ENCODE measurements around the gene OR11G2.
"Not testable (repeated sequence)": the region's sequence is repeated elsewhere in the genome, so short reads cannot be mapped to it uniquely, and the experiment has no call there.

Gene OR11G2

DNA sequence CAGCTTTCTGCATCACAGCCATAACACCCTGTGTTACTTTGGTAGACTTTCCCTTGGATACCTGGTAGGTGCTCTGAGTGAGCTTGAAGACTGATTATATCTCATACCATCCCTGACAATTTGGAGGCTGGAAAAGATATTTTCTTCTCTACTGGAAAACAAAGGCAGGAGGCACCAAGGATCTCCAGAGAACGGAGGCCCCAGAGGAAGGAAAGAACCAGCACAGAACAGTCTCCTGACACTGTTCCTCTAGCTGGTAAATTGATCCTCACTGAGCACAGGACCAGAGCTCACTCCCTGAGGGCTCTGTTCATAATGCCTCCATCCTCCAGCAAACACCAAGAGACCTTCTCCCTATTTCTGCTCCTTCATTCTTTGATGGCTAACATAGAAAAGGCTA, at the start of gene OR11G2:
OR11G2 (plus strand) TSS at position 301 of the 400 bp plus-strand sequence. CDS start 6,542 bp downstream, outside the sequence.
- no peak for DNase-seq

GRCh38 chr14:20143911-20144310, 46.8 kb upstream of the OR11G2 start:
- peak; percentile 10 for DNase-seq

DNA sequence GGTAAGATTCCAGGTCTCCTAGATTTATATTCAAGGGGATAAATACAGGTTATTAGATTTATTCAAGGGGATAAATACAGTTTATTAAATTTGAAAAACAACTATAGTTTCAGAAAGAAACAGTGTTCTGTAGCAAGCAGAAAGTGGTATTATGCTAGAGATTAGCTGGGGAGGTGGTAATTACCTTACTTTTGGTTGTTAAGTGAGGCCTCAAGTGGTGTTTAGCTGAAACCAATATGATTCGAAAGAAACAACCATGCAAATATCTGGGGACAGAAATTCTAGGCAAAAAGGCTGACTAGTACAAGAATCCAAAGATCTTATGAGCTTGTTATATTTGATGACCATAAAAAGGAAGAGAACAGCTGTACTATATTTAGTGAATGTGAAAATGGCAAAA, 45.9 kb upstream of the OR11G2 start:
- no peak for DNase-seq

DNA sequence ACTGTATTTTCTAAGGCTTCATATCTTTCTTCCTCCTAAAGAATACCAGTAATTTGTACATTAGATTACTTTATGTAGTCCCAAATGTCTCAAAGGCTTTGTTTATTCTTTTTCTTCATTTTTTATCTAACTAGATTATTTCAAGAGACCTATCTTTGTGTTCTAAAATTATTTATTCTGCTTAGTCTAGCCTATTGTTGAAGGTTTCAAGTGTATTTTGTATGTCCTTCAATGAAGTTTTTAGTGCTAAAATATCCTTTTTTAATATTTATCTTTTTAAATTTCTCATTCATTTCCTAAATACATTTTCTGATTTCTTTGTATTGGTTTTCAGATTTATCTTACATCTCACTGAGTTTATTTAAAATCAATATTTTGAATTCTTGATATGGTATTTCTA, 26.2 kb upstream of the OR11G2 start:
- DNase-seq = no peak

GRCh38 chr14:20167091-20167490, 23.6 kb upstream of the OR11G2 start:
- no peak for DNase-seq

DNA sequence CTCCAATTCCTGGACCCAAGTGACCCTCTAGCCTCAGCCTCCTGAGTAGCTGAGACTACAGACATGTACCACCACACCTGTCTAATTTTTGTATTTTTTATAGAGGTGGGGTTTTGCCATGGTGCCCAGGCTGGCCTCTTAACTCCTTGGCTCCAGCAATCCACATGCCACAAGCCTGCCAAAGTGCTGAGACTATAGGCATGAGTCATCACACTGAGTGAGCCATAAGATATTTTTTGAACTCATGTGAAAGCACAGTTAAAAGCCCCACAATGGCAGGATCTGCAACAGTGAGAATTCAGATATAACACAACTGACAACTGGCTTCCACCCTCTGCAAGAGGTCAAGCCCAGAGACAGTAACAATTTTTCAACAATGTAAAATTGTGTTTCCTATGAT, 20.8 kb upstream of the OR11G2 start:
- DNase-seq = peak; percentile 12

- not testable (repeated sequence) for DNase-seq
These were observed 16.5 kb upstream of the OR11G2 start for GRCh38 chr14:20174205-20174604.

GRCh38 chr14:20176330-20176729, 14.4 kb upstream of the OR11G2 start:
- DNase-seq = no peak

DNA sequence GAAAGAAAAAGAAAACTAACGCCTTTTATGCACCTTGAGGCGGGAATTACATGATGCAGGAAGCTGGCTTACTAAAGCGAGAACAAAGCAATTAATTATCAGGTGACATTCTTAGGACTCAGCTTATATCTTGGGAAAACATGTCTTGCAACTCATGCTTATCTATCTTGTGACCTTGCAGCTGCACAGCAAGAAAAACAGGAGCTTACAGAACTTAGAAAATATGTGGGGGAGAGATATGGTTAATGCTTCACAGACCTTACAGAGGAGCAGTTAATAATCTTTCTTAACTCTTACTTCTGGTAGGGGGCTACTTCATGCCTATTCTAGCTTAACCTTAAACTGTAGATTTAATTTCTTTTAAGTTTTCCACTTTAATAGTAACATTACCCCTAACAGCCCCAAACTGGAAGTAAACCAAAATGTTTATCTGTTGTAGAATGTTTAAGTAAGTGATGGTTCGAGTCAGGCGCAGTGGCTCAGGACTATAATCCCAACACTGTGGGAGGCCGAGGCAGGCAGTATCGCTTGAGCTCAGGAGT, 13.2 kb upstream of the OR11G2 start:
- peak; percentile 88 for DNase-seq

DNA sequence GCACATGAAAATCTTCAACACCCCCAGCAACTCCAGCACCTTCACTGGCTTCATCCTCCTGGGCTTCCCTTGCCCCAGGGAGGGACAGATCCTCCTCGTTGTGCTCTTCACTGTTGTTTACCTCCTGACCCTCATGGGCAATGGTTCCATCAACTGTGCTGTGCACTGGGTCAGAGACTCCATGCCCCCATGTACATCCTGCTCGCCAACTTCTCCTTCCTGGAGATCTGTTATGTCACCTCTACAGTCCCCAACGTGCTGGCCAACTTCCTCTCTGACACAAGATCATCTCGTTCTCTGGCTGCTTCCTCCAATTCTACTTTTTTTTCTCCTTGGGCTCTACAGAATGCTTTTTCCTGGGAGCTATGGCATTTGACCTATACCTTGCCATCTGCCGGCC, 11.5 kb upstream of the OR11G2 start:
- DNase-seq = peak; percentile 37

- no peak for DNase-seq
These were observed 10.8 kb upstream of the OR11G2 start for GRCh38 chr14:20179880-20180279.

GRCh38 chr14:20180486-20180885, 10.2 kb upstream of the OR11G2 start:
- no peak for DNase-seq

DNA sequence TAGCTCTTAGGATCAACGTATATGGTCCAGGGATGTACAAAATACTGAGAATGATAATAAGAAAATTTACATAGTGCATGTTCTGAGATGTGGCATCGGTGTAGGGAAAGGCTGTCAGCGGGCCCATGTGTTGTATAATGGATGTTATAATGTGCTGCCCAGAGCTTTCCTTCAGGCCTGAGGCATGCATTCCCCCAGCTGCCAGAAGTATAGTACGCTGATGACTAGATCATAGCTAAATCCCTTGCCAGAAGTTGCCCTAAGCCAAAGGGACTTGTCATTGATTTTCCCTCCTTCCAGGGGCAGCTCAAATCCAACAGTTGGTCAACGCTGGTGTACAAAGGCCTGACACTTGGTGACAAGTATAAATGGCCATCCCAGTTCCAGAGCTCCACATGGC, 6.5 kb upstream of the OR11G2 start:
- DNase-seq = no peak

DNA sequence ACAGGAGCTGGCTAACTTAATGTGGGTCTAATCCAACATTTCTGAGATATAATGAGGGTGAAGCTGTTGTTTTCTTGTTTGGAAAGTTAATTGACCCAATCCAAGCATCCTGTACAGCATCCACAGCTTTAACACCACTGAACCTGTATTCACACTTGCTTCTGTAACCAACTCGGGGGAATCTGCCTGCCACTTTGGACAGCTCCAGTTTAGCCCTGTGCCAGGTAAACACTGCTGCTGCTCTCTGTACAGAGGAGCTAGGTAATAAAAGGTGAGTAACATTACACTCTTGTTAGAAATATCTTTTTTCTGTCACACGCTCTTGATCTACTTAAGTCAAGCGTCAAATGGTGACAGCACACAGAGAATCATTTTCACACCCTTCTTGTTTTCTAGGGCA, 700 bp downstream of the OR11G2 start:
- no peak for DNase-seq

- DNase-seq = no peak
These were observed 3.4 kb downstream of the OR11G2 start for GRCh38 chr14:20194101-20194500.

DNA sequence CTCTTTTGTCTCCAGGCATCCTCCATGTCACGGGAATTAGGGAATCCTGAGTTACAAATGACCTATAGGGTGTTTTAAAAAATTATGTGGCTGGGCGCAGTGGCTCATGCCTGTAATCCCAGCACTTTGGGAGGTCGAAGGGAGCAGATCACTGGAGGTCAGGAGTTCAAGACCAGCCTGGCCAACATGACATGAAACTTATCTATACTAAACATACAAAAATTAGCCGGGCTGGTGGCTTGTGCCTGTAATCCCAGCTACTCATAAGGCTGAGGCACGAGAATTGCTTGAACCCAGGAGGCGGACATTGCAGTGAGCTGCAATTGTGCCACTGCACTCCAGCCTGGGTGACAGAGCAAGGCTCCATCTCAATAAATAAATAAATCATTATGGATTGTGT, 4.5 kb downstream of the OR11G2 start:
- not testable (repeated sequence) for DNase-seq

GRCh38 chr14:20195911-20196310, 5.2 kb downstream of the OR11G2 start:
- no peak for DNase-seq

DNA sequence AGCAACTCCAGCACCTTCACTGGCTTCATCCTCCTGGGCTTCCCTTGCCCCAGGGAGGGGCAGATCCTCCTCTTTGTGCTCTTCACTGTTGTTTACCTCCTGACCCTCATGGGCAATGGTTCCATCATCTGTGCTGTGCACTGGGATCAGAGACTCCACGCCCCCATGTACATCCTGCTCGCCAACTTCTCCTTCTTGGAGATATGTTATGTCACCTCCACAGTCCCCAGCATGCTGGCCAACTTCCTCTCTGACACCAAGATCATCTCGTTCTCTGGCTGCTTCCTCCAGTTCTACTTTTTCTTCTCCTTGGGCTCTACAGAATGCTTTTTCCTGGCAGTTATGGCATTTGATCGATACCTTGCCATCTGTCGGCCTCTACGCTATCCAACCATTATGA, 6.8 kb downstream of the OR11G2 start:
- peak; percentile 11 for DNase-seq

DNA sequence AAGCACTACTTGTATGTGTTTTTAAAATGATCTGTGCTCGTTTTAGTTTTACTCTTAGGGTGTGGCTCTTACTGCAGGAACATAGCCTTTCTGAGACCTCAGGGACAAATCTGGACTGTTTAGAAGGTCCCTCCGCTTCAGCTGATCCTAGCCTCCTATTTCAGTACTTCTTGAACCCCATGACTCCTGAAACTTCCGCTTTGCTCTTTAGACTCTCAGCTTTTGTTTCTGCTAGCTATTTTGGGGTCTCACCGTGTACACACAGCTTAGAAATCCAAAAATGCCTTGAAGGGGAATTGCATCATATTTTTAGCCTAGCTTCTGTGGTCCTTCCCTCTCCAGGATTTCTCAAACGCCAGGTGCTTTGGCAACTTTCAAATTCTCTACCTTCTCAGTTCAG, 8.3 kb downstream of the OR11G2 start:
- no peak for DNase-seq

DNA sequence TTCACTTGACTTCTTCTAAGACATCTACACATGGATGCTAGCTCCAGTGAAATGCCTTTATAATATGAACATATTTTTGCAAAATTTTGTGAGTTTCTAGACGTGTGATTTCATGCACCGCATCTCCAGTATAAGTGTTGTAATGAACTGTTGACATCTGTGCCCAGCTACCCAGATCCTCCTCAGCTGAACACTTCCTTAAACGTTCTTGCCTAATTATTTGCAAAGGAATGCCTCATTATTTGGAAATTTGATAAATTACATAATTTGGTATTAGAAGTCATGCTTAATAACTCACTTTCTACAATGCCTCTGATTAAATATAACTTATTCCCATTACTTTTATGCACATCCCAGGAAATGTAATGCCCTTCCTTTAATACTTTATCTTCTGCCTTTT, 14.0 kb downstream of the OR11G2 start:
- no peak for DNase-seq

DNA sequence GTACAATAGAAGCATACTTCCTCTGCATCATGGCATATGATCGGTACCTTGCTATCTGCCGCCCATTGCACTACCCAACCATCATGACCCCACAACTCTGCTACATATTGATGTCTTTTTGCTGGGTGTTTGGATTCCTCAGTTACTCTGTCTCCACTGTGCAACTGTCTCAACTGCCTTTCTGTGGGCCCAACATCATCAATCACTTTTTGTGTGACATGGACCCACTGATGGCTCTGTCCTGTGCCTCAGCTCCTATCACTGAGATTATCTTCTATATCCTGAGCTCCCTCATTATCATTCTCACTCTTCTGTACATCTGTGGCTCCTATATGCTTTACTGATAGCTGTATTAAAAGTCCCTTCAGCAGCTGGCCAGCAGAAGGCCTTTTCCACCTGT, 18.9 kb downstream of the OR11G2 start:
- no peak for DNase-seq

- not testable (repeated sequence) for DNase-seq
These were observed 21.7 kb downstream of the OR11G2 start for GRCh38 chr14:20212406-20212805.

DNA sequence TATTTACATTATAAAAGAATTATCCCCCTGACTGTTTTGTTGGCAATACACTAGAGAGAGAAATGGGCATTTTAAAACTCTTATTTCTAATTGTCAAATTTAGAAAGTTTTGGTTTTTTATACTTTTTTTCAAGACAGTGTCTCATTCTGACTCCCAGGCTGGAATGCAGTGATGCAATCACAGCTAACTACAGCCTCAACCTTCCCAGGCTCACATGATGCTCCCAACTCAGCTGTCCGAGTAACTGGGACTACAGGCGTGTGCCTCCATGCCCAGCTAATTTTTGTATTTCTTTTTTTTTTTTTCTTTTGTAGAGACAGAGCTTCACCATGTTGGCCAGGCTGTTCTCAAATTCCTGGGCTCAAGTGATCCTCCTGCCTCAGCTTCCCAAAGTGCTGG, 24.5 kb downstream of the OR11G2 start:
- DNase-seq = no peak

GRCh38 chr14:20219033-20219432, 28.3 kb downstream of the OR11G2 start:
- no peak for DNase-seq

DNA sequence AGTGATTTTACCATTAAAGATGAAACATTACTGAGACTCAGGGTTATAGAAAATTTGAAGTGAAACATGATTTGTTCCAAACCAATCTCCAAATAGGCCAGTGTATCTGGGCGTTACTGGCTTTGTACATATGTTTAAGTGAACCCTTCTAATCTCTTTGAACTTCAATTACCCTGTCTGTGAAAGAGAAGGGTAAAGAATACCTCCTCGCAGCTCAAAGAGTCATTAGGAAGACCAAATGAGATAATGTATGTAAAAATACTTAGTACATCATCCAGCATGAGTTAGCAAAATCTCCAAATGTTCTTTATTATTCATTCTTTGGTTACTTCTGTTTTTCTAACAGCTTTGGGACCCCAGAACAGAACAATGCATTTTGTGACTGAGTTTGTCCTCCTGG, 32.7 kb downstream of the OR11G2 start, which contains the start of gene OR11H6:
OR11H6 (plus strand) TSS at position 301 of the 400 bp plus-strand sequence; CDS start at position 301, 0 bp downstream.
- DNase-seq = no peak

GRCh38 chr14:20228681-20229080, 38.0 kb downstream of the OR11G2 start, which contains the start of gene OR11H7:
Gene OR11H7, plus strand, starts transcription at chr14:20228981.
- DNase-seq = no peak

All from hematopoietic multipotent progenitor cell treated with erythropoietin and hydrocortisone succinate and interleukin-3 and kit ligand, for 6 days (in vitro differentiated cells).